SK-N-SH treated with all-trans-retinoic acid at 6 μM for 48 hours (cell line): ENCODE measurements around the gene CNNM2.

ENCODE experiments used
- ATAC-seq: fragments of 200-7000 bp; cut with Tn5 transposase; 3 replicates; pipeline ENCODE4 v1.9.1; 2020; ENCODE audit warnings: mild to moderate bottlenecking, moderate library complexity
- ARNTL ChIP-seq: fragments of 450-650 bp; formaldehyde crosslinking; IDR thresholded peaks from 2 replicates; pipeline ENCODE4 v1.5.0; 2020; ENCODE audit warnings: low read depth, mild to moderate bottlenecking, moderate library complexity, borderline replicate concordance
- BACH2 ChIP-seq: fragments of 250-450 bp; sonication (Bioruptor Pico); IDR thresholded peaks from 2 replicates; pipeline ENCODE4 v1.9.0; 2021; ENCODE audit warnings: mild to moderate bottlenecking, borderline replicate concordance
- CREB5 ChIP-seq: fragments of 250-450 bp; sonication (Bioruptor Pico); IDR thresholded peaks from 2 replicates; pipeline ENCODE4 v1.5.1; 2020; ENCODE audit warnings: low read depth, mild to moderate bottlenecking, moderate library complexity
- CSDC2 ChIP-seq: fragments of 250-450 bp; sonication (Bioruptor Pico); IDR thresholded peaks from 2 replicates; pipeline ENCODE4 v1.5.0; 2020; ENCODE audit warnings: mild to moderate bottlenecking, moderate library complexity
- CSRNP3 ChIP-seq: fragments of 250-450 bp; sonication (Bioruptor Pico); IDR thresholded peaks from 2 replicates; pipeline ENCODE4 v1.5.1; 2021; ENCODE audit warnings: mild to moderate bottlenecking, moderate library complexity
- ESRRG ChIP-seq: fragments of 250-450 bp; sonication (Bioruptor Pico); IDR thresholded peaks from 2 replicates; pipeline ENCODE4 v1.6.1; 2021; ENCODE audit warnings: mild to moderate bottlenecking
- GLIS3 ChIP-seq: fragments of 250-450 bp; sonication (Bioruptor Pico); IDR thresholded peaks from 2 replicates; pipeline ENCODE4 v1.5.0; 2020; ENCODE audit warnings: mild to moderate bottlenecking, moderate library complexity
- ISL1 ChIP-seq: fragments of 250-450 bp; sonication (Bioruptor Pico); IDR thresholded peaks from 2 replicates; pipeline ENCODE4 v2.1.2; 2022; ENCODE audit warnings: mild to moderate bottlenecking, moderate library complexity
- PATZ1 ChIP-seq: fragments of 250-450 bp; sonication (Bioruptor Pico); IDR thresholded peaks from 2 replicates; pipeline ENCODE4 v1.8.0; 2020; ENCODE audit warnings: mild to moderate bottlenecking, moderate library complexity, borderline replicate concordance
- POU6F1 ChIP-seq: fragments of 250-450 bp; sonication (Bioruptor Pico); IDR thresholded peaks from 2 replicates; pipeline ENCODE4 v1.8.0; 2021; ENCODE audit warnings: low read depth, mild to moderate bottlenecking, moderate library complexity, borderline replicate concordance
- PPARA ChIP-seq: fragments of 250-450 bp; sonication (Bioruptor Pico); IDR thresholded peaks from 2 replicates; pipeline ENCODE4 v1.5.0; 2020; ENCODE audit warnings: mild to moderate bottlenecking, borderline replicate concordance
- SNAI2 ChIP-seq: fragments of 250-450 bp; sonication (Bioruptor Pico); IDR thresholded peaks from 2 replicates; pipeline ENCODE4 v1.5.0; 2020; ENCODE audit warnings: mild to moderate bottlenecking, moderate library complexity
- TCF4 ChIP-seq: fragments of 250-450 bp; sonication (Bioruptor Pico); IDR thresholded peaks from 2 replicates; pipeline ENCODE4 v1.8.0; 2021; ENCODE audit warnings: mild to moderate bottlenecking, moderate library complexity, borderline replicate concordance
- TOX ChIP-seq: fragments of 250-450 bp; sonication (Bioruptor Pico); IDR thresholded peaks from 2 replicates; pipeline ENCODE4 v1.8.0; 2021; ENCODE audit warnings: mild to moderate bottlenecking, moderate library complexity, borderline replicate concordance
- TSHZ2 ChIP-seq: fragments of 250-450 bp; sonication (Bioruptor Pico); IDR thresholded peaks from 2 replicates; pipeline ENCODE4 v1.5.0; 2020; ENCODE audit warnings: mild to moderate bottlenecking, moderate library complexity
- ZC3H10 ChIP-seq: fragments of 250-450 bp; sonication (Bioruptor Pico); IDR thresholded peaks from 2 replicates; pipeline ENCODE4 v1.5.1; 2021; ENCODE audit warnings: mild to moderate bottlenecking, moderate library complexity
- ZFP3 ChIP-seq: fragments of 250-450 bp; sonication (Bioruptor Pico); IDR thresholded peaks from 2 replicates; pipeline ENCODE4 v1.5.0; 2020; ENCODE audit warnings: mild to moderate bottlenecking, moderate library complexity
- ZFP30 ChIP-seq: fragments of 450-650 bp; formaldehyde crosslinking; IDR thresholded peaks from 2 replicates; pipeline ENCODE4 v1.5.0; 2022; ENCODE audit warnings: mild to moderate bottlenecking, moderate library complexity
- ZNF8 ChIP-seq: fragments of 450-650 bp; formaldehyde crosslinking; IDR thresholded peaks from 2 replicates; pipeline ENCODE4 v1.5.0; 2020; ENCODE audit warnings: mild to moderate bottlenecking, moderate library complexity

The CNNM2 gene

GRCh38 chr10:102964713-102965112, 46.6 kb downstream of the CNNM2 start:
- TF ChIP-seq ARNTL (CRISPR knock-in tag) (no peak), ZFP3 (CRISPR knock-in tag) (no peak), ZFP30 (no peak), BACH2 (no peak), PATZ1 (CRISPR knock-in tag) (no peak), TSHZ2 (no peak), CREB5 (CRISPR knock-in tag) (no peak), CSRNP3 (no peak), ISL1 (CRISPR knock-in tag) (no peak), ZNF8 (CRISPR knock-in tag) (no peak), SNAI2 (no peak), POU6F1 (no peak), CSDC2 (CRISPR knock-in tag) (no peak), PPARA (CRISPR knock-in tag) (no peak), TOX (no peak)
- no peak for ATAC-seq

GRCh38 chr10:102965311-102965851, 47.3 kb downstream of the CNNM2 start:
- no peak for TF ChIP-seq ZFP30
- TF ChIP-seq TCF4 (CRISPR knock-in tag): 0 out of 2 replicates have a peak, but pooled peaks have one; percentile 11
- no peak for ATAC-seq

GRCh38 chr10:102967123-102967522, 49.0 kb downstream of the CNNM2 start:
- TF ChIP-seq TOX: no peak
- TF ChIP-seq POU6F1: no peak
- TF ChIP-seq BACH2: no peak
- TF ChIP-seq PATZ1 (CRISPR knock-in tag): no peak
- TF ChIP-seq ESRRG: no peak
- no peak for TF ChIP-seq GLIS3 (CRISPR knock-in tag)
- TF ChIP-seq ZC3H10 (CRISPR knock-in tag): no peak
- TF ChIP-seq, all 23 proteins: peak for 0
- no peak for ATAC-seq
